ENCODE measurements around the gene NPHP4.

The NPHP4 gene

GRCh38 chr1:5989731-5990271, 2.4 kb downstream of the NPHP4 start:
- no peak for DNase-seq (ENCODE audit: low read depth in 2 of 2)

DNA sequence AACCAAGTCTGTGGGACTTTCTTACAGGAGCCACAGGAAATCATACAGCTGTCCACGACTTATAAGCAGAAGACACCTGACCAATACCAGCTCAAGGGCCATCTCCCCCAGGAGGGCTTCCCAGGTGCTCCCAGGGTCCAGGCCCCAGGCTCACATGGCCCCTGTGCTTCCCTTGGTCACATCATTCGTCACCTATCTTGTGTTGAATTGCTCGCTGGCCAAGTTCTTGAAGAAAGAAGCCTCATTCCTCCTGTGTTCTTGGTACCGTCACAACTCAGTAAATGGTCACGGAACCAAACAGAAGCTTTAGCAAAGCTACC, 3.0 kb downstream of the NPHP4 start:
- no peak for DNase-seq (ENCODE audit: low read depth in 2 of 2)

GRCh38 chr1:5988596-5989285, 3.5 kb downstream of the NPHP4 start:
- DNase-seq (ENCODE audit: low read depth in 2 of 2), result no peak

DNA sequence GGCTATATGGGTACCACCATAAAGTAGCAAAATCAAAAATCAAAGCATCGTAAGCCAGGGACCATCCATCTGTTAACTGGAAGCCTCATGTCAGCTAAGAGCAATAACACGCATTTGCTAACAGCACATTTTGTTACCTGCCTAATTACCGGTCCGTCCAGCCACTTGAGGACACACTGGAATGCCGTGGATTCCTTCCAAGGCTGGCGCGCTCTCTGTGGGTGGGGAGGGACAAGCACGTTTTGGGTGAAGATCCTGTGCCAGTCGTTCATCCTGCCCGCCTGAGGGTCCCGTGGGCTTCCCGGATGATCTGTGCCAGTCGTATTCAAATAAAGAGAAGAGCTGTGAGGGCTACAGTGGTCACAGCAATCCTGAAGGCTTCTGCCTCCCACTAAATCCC, 6.2 kb downstream of the NPHP4 start:
- DNase-seq (ENCODE audit: low read depth in 2 of 2), result no peak

GRCh38 chr1:5985250-5985649, 7.0 kb downstream of the NPHP4 start:
- no peak for DNase-seq (ENCODE audit: low read depth in 2 of 2)

DNA sequence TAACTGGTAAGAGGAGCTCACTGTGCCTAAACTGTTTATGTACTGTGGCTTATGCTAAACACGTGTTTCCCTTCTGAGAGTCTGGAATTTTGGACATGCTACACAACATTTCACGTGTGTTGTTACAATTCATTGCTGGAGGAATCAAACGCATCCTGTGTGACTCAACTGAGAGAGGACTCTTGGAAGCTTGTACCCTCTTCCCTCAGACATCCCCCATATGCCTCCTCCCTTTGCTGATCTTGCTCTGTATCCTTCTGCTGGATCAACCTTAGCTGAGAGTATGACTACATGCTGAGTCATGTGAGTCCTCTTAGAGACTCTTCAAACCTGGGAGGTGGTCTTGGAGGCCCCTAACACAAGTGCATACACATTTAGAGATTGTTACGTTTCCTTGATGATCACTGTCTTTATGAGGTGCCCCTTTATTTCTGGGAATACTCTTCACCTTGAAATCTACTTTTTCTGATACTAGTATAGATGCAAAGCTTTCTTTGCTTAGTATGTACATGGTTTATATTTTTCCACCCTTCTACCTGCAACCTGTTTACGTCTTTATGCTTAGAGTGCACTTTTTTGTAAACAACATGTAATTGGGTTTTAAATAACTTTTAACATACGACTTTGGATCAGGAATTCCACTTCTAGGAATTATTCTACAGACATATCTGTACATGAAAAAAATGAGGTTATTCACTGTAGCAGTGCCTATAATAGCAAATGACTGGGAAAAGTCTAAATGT, 8.7 kb downstream of the NPHP4 start:
- no peak for DNase-seq (ENCODE audit: low read depth in 2 of 2)

GRCh38 chr1:5982868-5983267, 9.4 kb downstream of the NPHP4 start:
- no peak for DNase-seq (ENCODE audit: low read depth in 2 of 2)

- no peak for DNase-seq (ENCODE audit: low read depth in 2 of 2)
These were observed 9.9 kb downstream of the NPHP4 start for GRCh38 chr1:5982276-5982675.

- no peak for DNase-seq (ENCODE audit: low read depth in 2 of 2)
These were observed 11.2 kb downstream of the NPHP4 start for GRCh38 chr1:5981009-5981380.

- no peak for DNase-seq (ENCODE audit: low read depth in 2 of 2)
These were observed 11.8 kb downstream of the NPHP4 start for GRCh38 chr1:5980314-5981008.

GRCh38 chr1:5979536-5980313, 12.5 kb downstream of the NPHP4 start:
- no peak for DNase-seq (ENCODE audit: low read depth in 2 of 2)

- no peak for DNase-seq (ENCODE audit: low read depth in 2 of 2)
These were observed 13.8 kb downstream of the NPHP4 start for GRCh38 chr1:5978452-5978851.

DNA sequence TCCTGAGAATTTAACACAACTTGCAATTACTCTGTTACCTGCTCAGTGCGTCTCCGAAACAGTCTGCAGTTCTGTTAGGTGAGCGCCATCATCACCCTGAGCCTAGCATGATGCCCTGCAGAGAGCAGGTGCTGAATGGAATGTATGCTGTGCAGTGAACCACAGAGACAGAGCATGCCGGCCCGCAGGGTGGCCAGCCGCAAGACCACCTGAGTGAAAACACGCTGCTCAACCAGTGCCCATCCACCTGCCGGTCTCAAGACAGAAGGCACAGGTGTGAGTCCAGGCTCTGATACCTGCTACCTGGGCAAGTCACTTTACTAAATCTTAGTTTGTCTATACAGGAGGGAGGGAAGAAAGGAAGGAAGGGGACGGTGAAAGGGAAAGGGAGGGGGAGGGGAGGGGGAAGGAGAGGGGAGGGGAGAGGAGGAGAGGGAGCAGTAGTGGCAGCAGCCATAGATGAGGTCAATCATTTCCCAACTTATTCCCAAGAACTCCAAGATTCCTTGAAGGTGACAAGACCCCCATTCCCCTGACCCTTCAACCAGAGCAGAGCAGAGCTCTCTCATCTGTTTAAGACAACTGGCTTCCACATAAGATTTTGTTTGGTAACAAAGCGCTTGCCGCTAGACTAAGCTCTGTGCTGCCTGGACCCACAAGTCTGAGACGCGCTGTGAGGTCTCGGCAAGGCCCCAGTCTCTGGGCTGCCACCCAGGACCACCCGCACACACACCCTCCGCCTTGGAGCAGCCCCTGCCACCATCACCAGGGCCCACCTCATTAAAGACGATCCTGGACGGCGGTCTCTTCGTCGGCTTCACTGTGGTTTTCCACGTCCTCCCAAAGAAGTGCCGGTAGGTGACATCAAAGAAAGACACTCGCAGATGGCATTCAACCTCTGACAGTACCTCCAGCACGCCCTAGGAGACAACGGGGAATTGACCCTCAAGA, 14.5 kb downstream of the NPHP4 start:
- no peak for DNase-seq (ENCODE audit: low read depth in 2 of 2)

DNA sequence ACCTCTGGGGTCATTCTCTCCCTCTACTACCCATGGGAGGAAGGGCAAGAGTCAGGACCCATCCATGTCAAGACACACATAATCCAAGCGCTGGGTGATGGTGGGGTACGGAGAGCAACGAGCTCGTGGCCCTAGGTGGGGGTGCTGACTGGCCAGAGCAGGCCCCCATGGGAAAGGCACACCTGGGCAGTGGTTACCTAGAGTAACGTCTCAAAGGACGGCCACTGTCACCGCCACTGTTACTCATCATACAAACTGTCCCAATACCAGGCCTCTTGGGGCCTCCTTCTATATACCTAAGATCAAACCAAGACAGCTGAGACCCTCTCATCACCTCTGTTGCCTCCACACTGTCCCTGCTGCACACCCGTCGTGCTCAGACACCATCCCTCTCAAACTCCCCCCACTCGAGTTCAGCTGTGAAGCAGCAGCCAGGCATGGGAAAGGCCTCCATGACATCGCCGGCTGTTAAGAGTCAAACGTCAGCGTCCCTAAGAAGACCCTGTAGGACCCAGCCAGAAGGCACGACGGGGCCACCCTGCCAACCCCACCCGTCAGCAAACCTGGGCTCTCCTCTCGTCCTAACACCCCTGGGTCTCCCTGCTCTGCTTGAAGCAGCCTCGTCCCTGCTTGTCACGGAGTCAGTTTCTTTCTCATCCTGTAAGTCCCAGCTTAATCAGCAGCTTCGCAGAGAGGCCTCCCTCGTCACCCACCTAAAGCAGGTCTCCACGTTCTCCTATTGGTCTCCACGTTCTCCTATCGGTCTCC, 15.3 kb downstream of the NPHP4 start:
- DNase-seq (ENCODE audit: low read depth in 2 of 2), result no peak

DNA sequence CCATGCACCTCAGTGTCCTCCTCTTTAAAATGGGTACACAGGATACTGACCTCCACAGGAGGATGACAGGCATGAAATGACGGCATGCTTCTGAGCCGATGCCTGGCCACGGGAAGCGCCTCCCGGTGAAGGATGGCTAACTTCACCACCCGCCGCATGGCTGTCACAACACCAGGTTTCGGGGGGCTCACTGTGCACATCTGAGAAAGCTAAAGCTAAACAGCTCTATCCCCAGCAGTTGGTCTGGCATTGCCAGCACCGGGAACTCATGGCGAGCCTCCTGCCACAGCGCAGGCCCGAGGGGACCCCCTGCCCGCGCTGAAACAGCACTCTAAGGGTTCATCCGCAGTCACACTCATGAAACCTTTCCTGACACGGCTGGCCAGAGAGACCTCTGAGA, 16.0 kb downstream of the NPHP4 start:
- DNase-seq (ENCODE audit: low read depth in 2 of 2), result no peak

DNA sequence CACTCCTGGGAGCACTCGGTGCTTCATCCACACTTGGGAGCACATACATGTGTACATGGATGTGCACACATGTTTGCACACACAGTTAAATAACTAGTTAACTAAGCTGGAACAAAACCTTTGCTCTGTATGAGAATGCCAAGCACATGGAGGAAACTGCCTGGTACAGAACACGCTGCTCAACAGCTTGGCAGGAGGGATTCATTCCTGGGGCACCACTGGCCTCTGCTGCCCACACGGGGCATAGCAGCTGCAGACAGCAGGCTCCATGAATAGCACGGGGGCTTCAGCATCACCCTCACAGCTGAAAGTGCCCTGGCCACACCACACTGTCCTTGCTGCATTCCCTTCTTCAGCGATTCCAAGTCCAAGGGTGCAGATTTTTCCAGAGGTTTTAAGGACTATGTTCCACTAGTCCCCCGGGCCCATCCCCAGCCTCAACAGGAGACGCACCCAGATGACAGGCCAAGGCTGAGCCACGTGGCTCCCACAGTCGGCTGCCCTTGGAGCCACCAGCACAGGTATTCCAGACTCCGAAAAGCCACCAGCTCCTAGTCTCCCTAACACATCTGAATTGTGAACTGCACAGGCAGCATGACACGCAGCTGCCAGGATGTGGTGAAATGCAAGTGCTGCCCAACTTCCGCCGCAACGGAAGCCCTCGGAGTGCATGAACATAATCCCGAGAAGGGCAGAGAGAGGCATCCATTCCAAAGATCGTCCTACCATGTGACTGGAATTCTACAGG, 16.9 kb downstream of the NPHP4 start:
- DNase-seq (ENCODE audit: low read depth in 2 of 2), result no peak

DNA sequence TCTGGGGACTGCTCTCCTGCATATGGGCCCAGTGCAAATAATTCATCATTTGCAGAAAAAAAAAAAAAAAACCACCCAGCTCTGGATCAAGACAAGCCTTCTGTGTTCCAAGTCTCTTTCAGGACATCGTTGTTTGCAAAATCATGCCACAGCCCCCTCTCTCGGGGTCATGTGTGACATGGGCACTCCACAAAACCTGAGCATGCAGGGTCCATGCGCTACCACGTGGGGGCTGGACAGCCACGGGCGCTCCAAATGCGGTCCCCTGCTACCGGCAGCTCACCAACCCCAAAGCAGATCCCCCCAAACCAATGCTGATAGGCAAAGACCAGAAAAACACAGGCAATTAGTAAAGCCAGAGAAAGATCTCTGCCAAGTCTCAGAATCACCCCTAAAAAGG, 17.6 kb downstream of the NPHP4 start:
- no peak for DNase-seq (ENCODE audit: low read depth in 2 of 2)

- DNase-seq (ENCODE audit: low read depth in 2 of 2), result no peak
These were observed 18.5 kb downstream of the NPHP4 start for GRCh38 chr1:5973771-5974170.

DNA sequence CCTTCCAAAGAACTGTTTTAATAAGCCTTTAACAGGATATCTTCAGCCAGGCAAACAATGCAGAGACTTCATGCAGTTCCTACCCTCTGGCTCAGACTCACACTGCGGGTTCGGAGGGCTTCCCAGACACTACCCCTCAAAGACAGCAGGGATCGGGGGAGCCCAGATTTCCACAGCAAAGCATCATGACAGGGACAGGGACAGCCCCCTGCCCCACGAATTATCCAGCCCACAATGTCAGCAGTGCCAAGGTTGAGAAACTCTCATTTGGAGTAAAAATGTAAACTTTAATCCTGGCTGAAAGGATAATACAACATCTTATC, 20.1 kb downstream of the NPHP4 start:
- DNase-seq (ENCODE audit: low read depth in 2 of 2), result no peak

Data from stimulated activated CD8-positive, alpha-beta memory T cell treated with anti-CD3 and anti-CD28 coated beads, Interleukin-7, amount 100 ng/mL, for 4 hours (primary cell).